ENCODE data around the gene NR6A1. TPM values are rescaled to one million over a fixed set of nuclear protein-coding genes. Genes with fewer than 3 reads are reported as not detected.

Gene NR6A1
- total and polyA plus RNA-seq, 2 of the 8 experiments (the other 6 are each of a cell fraction or from before 2014, with no cell fraction given): 93.2 to 237 TPM

- Histone ChIP-seq H4K91ac (replicated peaks; ENCODE audit: insufficient read length, low read length) (no peak overlapping the region), H4K8ac (ENCODE audit: extremely low read depth, insufficient read depth, low read length) (no peak overlapping the region), H3K23ac (ENCODE audit: insufficient read length) (no peak overlapping the region), H3K36me3 (ENCODE audit: control insufficient read depth in 2 of 4, insufficient read depth in 4 of 4, low read length in 3 of 4) (no peaks in the 10 kb centered on the region), H2BK5ac (ENCODE audit: low read depth, low read length) (no peak overlapping the region), H3K79me2 (ENCODE audit: control insufficient read depth in 1 of 2, insufficient read depth in 2 of 2, low read length in 2 of 2) (peaks cover 0 to 84% of the 10 kb centered on the region in 2 experiments; a peak in 3 of 4 replicates), H3K9ac (replicated peaks in 1 of 4; ENCODE audit: extremely low read depth in 1 of 4, low read depth in 3 of 4, low read length in 3 of 4) (no peak overlapping the region), H3K4me2 (ENCODE audit: insufficient read depth in 1 of 2, low read depth in 2 of 2, low read length in 2 of 2) (peak overlapping the region; percentile 60 to 61; a peak in 3 of 4 replicates), H3K27ac (ENCODE audit: low read depth, low read length) (peak overlapping the region; percentile 1; the same call in 1 of the 2 replicates), H3K9me3 (ENCODE audit: insufficient read depth in 2 of 2, low read depth in 1 of 2, low read length in 1 of 2) (no peaks in the 10 kb centered on the region), H2BK120ac (replicated peaks; ENCODE audit: low read depth, low read length) (no peak overlapping the region), H3K4me3 (ENCODE audit: extremely low read depth in 1 of 4, insufficient read depth in 2 of 4, low read depth in 3 of 4, low read length in 4 of 4) (peak overlapping the region in 3 of 4 experiments; percentile 9 to 50 (median 12); a peak in 3 of 8 replicates), H3K79me1 (ENCODE audit: low read depth, low read length) (no peaks in the 10 kb centered on the region), H4K20me1 (replicated peaks in 1 of 2; ENCODE audit: control insufficient read depth in 1 of 2, insufficient read depth in 2 of 2, low read length in 2 of 2) (no peaks in the 10 kb centered on the region), H3K18ac (ENCODE audit: extremely low read depth, low read length) (no peak overlapping the region), H3K27me3 (replicated peaks in 1 of 4; ENCODE audit: control insufficient read depth in 3 of 4, extremely low read depth in 1 of 4, insufficient read depth in 3 of 4, low read length in 3 of 4) (no peaks in the 10 kb centered on the region), H2BK12ac (ENCODE audit: low read depth, low read length) (no peak overlapping the region), H3K56ac (replicated peaks; ENCODE audit: insufficient read length, low read depth, low read length) (no peak overlapping the region), H2BK15ac (ENCODE audit: low read length) (no peak overlapping the region), H2AK5ac (ENCODE audit: low read depth, low read length) (no peak overlapping the region), H4K5ac (ENCODE audit: insufficient read length, low read depth, low read length) (no peak overlapping the region), H3K4me1 (replicated peaks in 1 of 4; ENCODE audit: control insufficient read depth in 3 of 4, insufficient read depth in 4 of 4, low read length in 3 of 4) (peaks cover 6 to 43% (median 27%) of the 10 kb centered on the region in 4 experiments; a peak in 5 of 7 replicates), H2BK20ac (ENCODE audit: low read length) (no peak overlapping the region), H3K4ac (replicated peaks; ENCODE audit: insufficient read length, low read depth, low read length) (no peak overlapping the region), H2AFZ (ENCODE audit: low read length) (no peak overlapping the region), H3K14ac (ENCODE audit: insufficient read length) (no peak overlapping the region), H3K23me2 (ENCODE audit: low read depth, low read length) (0 out of 2 replicates have a peak, but pooled peaks cover 3% of the 10 kb centered on the region)
- peak in 1 of 2 experiments; percentile 72 for DNase-seq (ENCODE audit: low read depth in 1 of 2, low spot score in 2 of 2)
- peak; percentile 68 for FAIRE-seq
- POLR2A ChIA-PET (ENCODE audit: partially characterized antibody): interaction anchor here (0.6 to 5.5 kb wide), 9 partner anchors 9 to 100 kb away, joined by 3 to 50 read pairs (median 4); partner anchors contain the start of gene NR6A1
- CTCF ChIA-PET (ENCODE audit: partially characterized antibody): interaction anchor here (0.7 to 5.5 kb wide), 9 partner anchors 8 to 144 kb away, joined by 3 to 31 read pairs (median 5); partner anchors contain the start of genes OLFML2A and WDR38
- 0% methylated on average over 2 of the region's 2 CpGs; no CpG with 5 or more reads in 1 of the 2 experiments for WGBS, 2 experiments (ENCODE audit: extremely low coverage in 1 of 2, insufficient coverage in 1 of 2, insufficient read length in 1 of 2, insufficient replicate concordance in 2 of 2, low coverage in 1 of 2, low lambda C conversion rate in 2 of 2, missing lambda C conversion rate in 1 of 2)
- 0 out of 2 replicates have a peak, but pooled peaks have one; percentile 11 for TF ChIP-seq CEBPB (IDR thresholded peaks at IDR 0.05; ENCODE audit: low read depth, low read length)
- 0 out of 2 replicates have a peak, but pooled peaks have one; percentile 12 for TF ChIP-seq YY1 (IDR thresholded peaks at IDR 0.05; ENCODE audit: low read depth, low read length)
- peak; percentile 48 for TF ChIP-seq TAF7 (optimal IDR thresholded peaks at IDR 0.05; ENCODE audit: borderline replicate concordance, low read depth, low read length)
- TF ChIP-seq POLR2A (IDR thresholded peaks at IDR 0.05; ENCODE audit: control extremely low read depth in 1 of 2, low read depth in 2 of 2, low read length in 2 of 2): peak in 1 of 2 experiments; percentile 35; a peak in 1 of 3 replicates
- TF ChIP-seq BCL11A (IDR thresholded peaks at IDR 0.05; ENCODE audit: low read depth in 2 of 2, low read length in 2 of 2): peak in 1 of 2 experiments; percentile 70
- TF ChIP-seq RNF2 (IDR thresholded peaks at IDR 0.05; ENCODE audit: borderline replicate concordance, low read depth, low read length, missing control alignments, poor library complexity, severe bottlenecking): no peak
- peak; percentile 91 for TF ChIP-seq TCF12 (IDR thresholded peaks at IDR 0.05; ENCODE audit: low read depth, low read length)
- no peak for TF ChIP-seq BACH1 (IDR thresholded peaks at IDR 0.05; ENCODE audit: low read length)
- peak; percentile 32; the same call in 1 of the 2 replicates for TF ChIP-seq TEAD4 (IDR thresholded peaks at IDR 0.05; ENCODE audit: low read depth, low read length)
- TF ChIP-seq SRF (IDR thresholded peaks at IDR 0.05; ENCODE audit: low read depth, low read length): no peak
- no peak for TF ChIP-seq FOSL1 (IDR thresholded peaks at IDR 0.05; ENCODE audit: insufficient read depth, low read depth, low read length)
- peak; percentile 49; the same call in 1 of the 2 replicates for TF ChIP-seq TBP (IDR thresholded peaks at IDR 0.05; ENCODE audit: low read depth, low read length)
- peak; percentile 82 to 90; a peak in 2 of 4 replicates for TF ChIP-seq HDAC2 (IDR thresholded peaks at IDR 0.05; ENCODE audit: borderline replicate concordance in 1 of 2, low read depth in 2 of 2, low read length in 2 of 2)
These were observed 10.4 kb downstream of the NR6A1 start for GRCh38 chr9:124760719-124761118.

Measured in H1 (cell line).